ENCODE results near the gene ZFAND5.

The ZFAND5 gene

DNA sequence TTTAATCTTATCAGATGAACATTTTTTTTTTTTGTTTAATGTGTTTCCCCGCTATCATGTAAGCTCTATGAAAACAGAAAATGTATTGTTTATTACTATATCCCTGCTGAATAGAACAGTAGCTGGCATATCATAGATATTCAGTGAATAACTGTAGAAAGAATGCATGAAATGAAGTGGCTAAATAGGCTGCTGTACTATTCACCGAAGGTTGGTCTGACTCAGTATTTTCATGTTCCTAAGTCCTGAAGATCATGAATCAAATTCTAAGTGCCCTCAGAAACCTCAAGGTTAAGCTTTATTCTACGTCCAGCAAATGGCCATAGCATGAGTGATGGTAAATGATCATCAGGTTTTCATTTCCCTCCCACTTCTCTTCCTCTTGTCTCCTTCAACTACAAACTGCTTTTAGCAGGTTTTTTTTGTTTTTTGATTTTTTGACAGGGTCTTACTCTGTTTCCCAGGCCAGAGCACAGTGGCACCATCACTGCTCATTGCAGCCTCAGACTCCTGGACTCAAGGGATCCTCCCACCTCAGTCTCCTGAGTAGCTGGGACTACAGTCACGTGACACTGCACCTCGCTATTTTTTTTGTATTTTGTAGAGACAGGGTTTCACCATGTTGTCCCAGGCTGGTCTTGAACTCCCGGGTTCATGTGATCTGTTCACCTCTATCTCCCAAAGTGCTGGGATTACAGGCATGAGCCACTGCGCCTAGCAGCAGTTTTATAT lies 19.1 kb upstream of the ZFAND5 start:
- Histone ChIP-seq H3K4me3 (ENCODE audit: low read depth, low read length) (no peak overlapping the region), H3K4me2 (ENCODE audit: low read length) (no peak overlapping the region), H3K27ac (no peak overlapping the region), H2AFZ (no peak overlapping the region), H3K79me2 (no peaks in the 10 kb centered on the region), H3K4me1 (no peaks in the 10 kb centered on the region), H3K9ac (no peak overlapping the region), H3K36me3 (ENCODE audit: control insufficient read depth, insufficient read depth, low read length) (no peaks in the 10 kb centered on the region), H3K27me3 (ENCODE audit: control insufficient read depth, insufficient read depth, low read length) (no peaks in the 10 kb centered on the region), H3K9me3 (ENCODE audit: control insufficient read depth, low read length) (no peaks in the 10 kb centered on the region)
- TF ChIP-seq CTCF (IDR thresholded peaks at IDR 0.05) = no peak

DNA sequence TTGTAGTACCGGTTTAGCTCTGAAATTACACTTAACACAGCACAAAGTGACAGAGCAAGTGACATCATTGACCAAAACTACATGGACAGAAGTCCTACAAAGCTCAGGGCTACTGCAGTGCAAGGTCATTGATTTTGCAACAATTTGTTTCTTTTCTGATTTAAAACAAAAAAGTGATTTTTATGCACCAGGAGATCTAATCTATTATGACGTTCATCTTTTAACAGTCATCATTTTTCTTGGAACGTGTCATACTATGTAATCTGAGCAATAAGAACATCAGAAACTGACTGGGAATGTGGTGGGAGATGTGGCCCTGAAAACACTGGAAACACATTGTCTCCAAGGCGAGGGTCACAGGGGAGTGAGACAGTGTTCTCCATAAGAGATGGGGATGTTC lies 17.4 kb upstream of the ZFAND5 start:
- Histone ChIP-seq H3K79me2 (no peaks in the 10 kb centered on the region), H3K4me1 (no peaks in the 10 kb centered on the region), H3K4me2 (ENCODE audit: low read length) (no peak overlapping the region), H3K27ac (no peak overlapping the region), H3K27me3 (ENCODE audit: control insufficient read depth, insufficient read depth, low read length) (no peaks in the 10 kb centered on the region), H2AFZ (no peak overlapping the region), H3K9ac (no peak overlapping the region), H3K9me3 (ENCODE audit: control insufficient read depth, low read length) (no peaks in the 10 kb centered on the region), H3K4me3 (ENCODE audit: low read depth, low read length) (no peak overlapping the region), H3K36me3 (ENCODE audit: control insufficient read depth, insufficient read depth, low read length) (no peaks in the 10 kb centered on the region)
- no peak for TF ChIP-seq CTCF (IDR thresholded peaks at IDR 0.05)

- H3K79me2 ChIP-seq = no peaks in the 10 kb centered on the region
- H3K4me3 ChIP-seq (ENCODE audit: low read depth, low read length) = no peak overlapping the region
- no peak overlapping the region for H3K27ac ChIP-seq
- no peaks in the 10 kb centered on the region for H3K36me3 ChIP-seq (ENCODE audit: control insufficient read depth, insufficient read depth, low read length)
- no peaks in the 10 kb centered on the region for H3K4me1 ChIP-seq
- no peaks in the 10 kb centered on the region for H3K27me3 ChIP-seq (ENCODE audit: control insufficient read depth, insufficient read depth, low read length)
- no peak for TF ChIP-seq CTCF (IDR thresholded peaks at IDR 0.05)
- H2AFZ ChIP-seq = no peak overlapping the region
- H3K4me2 ChIP-seq (ENCODE audit: low read length) = no peak overlapping the region
- no peak overlapping the region for H3K9ac ChIP-seq
- no peaks in the 10 kb centered on the region for H3K9me3 ChIP-seq (ENCODE audit: control insufficient read depth, low read length)
Observed at GRCh38 chr9:72377041-72377440, 12.0 kb upstream of the ZFAND5 start.

DNA sequence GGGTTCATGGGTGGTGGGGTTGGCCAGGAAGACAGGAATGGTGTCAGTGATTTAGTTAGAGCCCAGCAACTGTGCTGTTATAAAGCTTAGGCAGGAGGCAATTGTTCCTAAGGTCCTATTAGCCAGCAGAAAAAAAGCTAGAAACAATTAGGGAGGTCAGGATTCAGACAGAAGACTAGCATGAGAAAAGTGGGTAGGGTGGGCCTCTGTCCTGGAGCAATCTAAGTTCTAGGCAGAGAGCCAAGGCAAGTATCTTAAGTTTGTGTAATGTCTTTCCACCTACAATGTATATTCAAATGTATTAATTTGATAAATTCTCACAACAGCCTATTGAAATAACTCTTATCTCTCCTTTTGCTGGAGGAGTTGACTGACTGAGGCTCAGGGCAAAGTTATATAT lies 6.1 kb upstream of the ZFAND5 start:
- Histone ChIP-seq H2AFZ (no peak overlapping the region), H3K4me1 (no peaks in the 10 kb centered on the region), H3K4me2 (ENCODE audit: low read length) (no peak overlapping the region), H3K9ac (no peak overlapping the region), H3K9me3 (ENCODE audit: control insufficient read depth, low read length) (no peaks in the 10 kb centered on the region), H3K27me3 (ENCODE audit: control insufficient read depth, insufficient read depth, low read length) (no peaks in the 10 kb centered on the region), H3K79me2 (no peaks in the 10 kb centered on the region), H3K27ac (no peak overlapping the region), H3K4me3 (ENCODE audit: low read depth, low read length) (no peak overlapping the region), H3K36me3 (ENCODE audit: control insufficient read depth, insufficient read depth, low read length) (no peaks in the 10 kb centered on the region)
- TF ChIP-seq CTCF (IDR thresholded peaks at IDR 0.05) = no peak
